Liver (tissue), 9 donors: ENCODE data around the gene ZNF487. TPM values are rescaled to one million over a fixed set of nuclear protein-coding genes. Genes with fewer than 3 reads are reported as not detected.

Source experiments
- DNase-seq: peaks from one replicate; pipeline ENCODE4 v3.0.0-alpha.2; 2017; ENCODE audit warnings: low spot score
- H3K27ac ChIP-seq, 2 donors: one replicate each; pipeline ENCODE4 v1.7.0; 2013; ENCODE audit warnings: inconsistent platforms in 2 of 2, low read length in 2 of 2, control low read depth in 1 of 2, low read depth in 1 of 2, mild to moderate bottlenecking in 1 of 2
- H3K27me3 ChIP-seq, 4 donors: one replicate each; pipeline versions ENCODE4 v1.6.1 to v1.7.0; 2013; ENCODE audit warnings: low read length in 3 of 4, inconsistent platforms in 1 of 4, mild to moderate bottlenecking in 1 of 4, moderate library complexity in 1 of 4; ENCODE audit not compliant: control insufficient read depth in 4 of 4, insufficient read depth in 4 of 4
- H3K36me3 ChIP-seq, 4 donors: one replicate each; pipeline versions ENCODE4 v1.6.1 to v1.7.0; 2013; ENCODE audit warnings: low read length in 3 of 4, mild to moderate bottlenecking in 3 of 4, low read depth in 1 of 4, moderate library complexity in 1 of 4; ENCODE audit not compliant: control insufficient read depth in 4 of 4, insufficient read depth in 3 of 4
- H3K4me1 ChIP-seq, 4 donors: one replicate each; pipeline versions ENCODE4 v1.6.1 to v1.7.0; 2013; ENCODE audit warnings: low read length in 3 of 4, mild to moderate bottlenecking in 3 of 4, moderate library complexity in 1 of 4; ENCODE audit not compliant: control insufficient read depth in 4 of 4, insufficient read depth in 4 of 4
- H3K4me3 ChIP-seq, 3 donors: one replicate each; pipeline versions ENCODE4 v1.6.1 to v1.7.0; 2013; ENCODE audit warnings: low read length in 3 of 3, control low read depth in 1 of 3, low read depth in 1 of 3, mild to moderate bottlenecking in 1 of 3
- H3K9ac ChIP-seq, 2 donors: one replicate each; pipeline ENCODE4 v1.7.0; 2013; ENCODE audit warnings: low read length in 2 of 2, mild to moderate bottlenecking in 2 of 2, moderate library complexity in 2 of 2, control low read depth in 1 of 2, low read depth in 1 of 2
- H3K9me3 ChIP-seq, 4 donors: one replicate each; pipeline versions ENCODE4 v1.6.1 to v1.7.0; 2013; ENCODE audit warnings: low read length in 3 of 4; ENCODE audit not compliant: control insufficient read depth in 4 of 4
- EGR1 ChIP-seq, 2 donors: IDR thresholded peaks; 2 replicates each; pipeline ENCODE4 v1.6.1; 2016 to 2018; ENCODE audit warnings: antibody characterized with exemption in 2 of 2, low read depth in 2 of 2
- FOXA1 ChIP-seq: IDR thresholded peaks from 2 replicates; pipeline ENCODE4 v1.6.1; 2016; ENCODE audit warnings: antibody characterized with exemption
- FOXA2 ChIP-seq: IDR thresholded peaks from 2 replicates; pipeline ENCODE4 v1.6.1; 2016; ENCODE audit warnings: antibody characterized with exemption
- GABPA ChIP-seq, 2 donors: IDR thresholded peaks in 1 of 2; conservative IDR thresholded peaks in 1 of 2; 2 replicates each; pipeline ENCODE4 v1.6.1; 2016; ENCODE audit warnings: antibody characterized with exemption in 2 of 2, mild to moderate bottlenecking in 1 of 2, moderate library complexity in 1 of 2
- HNF4A ChIP-seq, 2 donors: conservative IDR thresholded peaks; 2 replicates each; pipeline ENCODE4 v1.6.1; 2016; ENCODE audit warnings: antibody characterized with exemption in 2 of 2, mild to moderate bottlenecking in 2 of 2
- HNF4G ChIP-seq: IDR thresholded peaks from 2 replicates; pipeline ENCODE4 v1.6.1; 2016; ENCODE audit warnings: antibody characterized with exemption
- JUND ChIP-seq, 2 donors: IDR thresholded peaks; 2 replicates each; pipeline ENCODE4 v1.6.1; 2016; ENCODE audit warnings: antibody characterized with exemption in 2 of 2
- NR2F2 ChIP-seq: IDR thresholded peaks from 2 replicates; pipeline ENCODE4 v1.6.1; 2016; ENCODE audit warnings: antibody characterized with exemption
- RAD21 ChIP-seq, 2 donors: IDR thresholded peaks; 2 replicates each; pipeline ENCODE4 v1.6.1; 2016; ENCODE audit warnings: antibody characterized with exemption in 2 of 2, mild to moderate bottlenecking in 2 of 2
- RXRA ChIP-seq, 2 donors: IDR thresholded peaks; 2 replicates each; pipeline ENCODE4 v1.6.1; 2017 to 2018; ENCODE audit warnings: antibody characterized with exemption in 2 of 2, mild to moderate bottlenecking in 1 of 2
- SP1 ChIP-seq: IDR thresholded peaks from 2 replicates; pipeline ENCODE4 v1.6.1; 2018; ENCODE audit warnings: antibody characterized with exemption, mild to moderate bottlenecking
- TAF1 ChIP-seq: conservative IDR thresholded peaks from 2 replicates; pipeline ENCODE4 v1.6.1; 2016; ENCODE audit warnings: antibody characterized with exemption, mild to moderate bottlenecking
- YY1 ChIP-seq: IDR thresholded peaks from 2 replicates; pipeline ENCODE4 v1.6.1; 2016; ENCODE audit warnings: antibody characterized with exemption, mild to moderate bottlenecking
- WGBS: extraction: QIAGEN DNeasy Blood & Tissue Kit; methylation state at CpG from one replicate; pipeline ENCODE4 v1.1.7; 2013; 5-methylcytosine and 5-hydroxymethylcytosine counted together
- polyA plus RNA-seq, 2 donors: library from polyadenylated mRNA; stranded (reverse) in 1 of 2; unstranded in 1 of 2; fragments of 200-250 nt in 1 of 2; fragments of >200 nt in 1 of 2; fragmentation: Nextera tagmentation in 1 of 2; extraction: Ambion mirVana in 1 of 2; gene quantifications; one replicate each; pipeline versions ENCODE4 v1.2.1 to v1.2.3, GENCODE V29; 2013 to 2015
- total RNA-seq, 2 donors: library from RNA; depleted of rRNA; stranded (reverse); fragments of >200 nt; gene quantifications; one replicate each; pipeline ENCODE4 v1.2.3, GENCODE V29; 2014
- TF ChIP-seq, protein P1 (sequence below): IDR thresholded peaks from 2 replicates; pipeline ENCODE4 v1.6.1; 2016; ENCODE audit warnings: antibody characterized with exemption
- TF ChIP-seq, protein P2 (sequence below): IDR thresholded peaks from 2 replicates; pipeline ENCODE4 v1.6.1; 2016; ENCODE audit warnings: antibody characterized with exemption
- TF ChIP-seq, protein P3 (sequence below): IDR thresholded peaks from 2 replicates; pipeline ENCODE4 v1.6.1; 2016; ENCODE audit warnings: antibody characterized with exemption
- TF ChIP-seq, protein P4 (sequence below): fragments of 150-350 bp; IDR thresholded peaks from 2 replicates; pipeline ENCODE4 v1.5.1; 2017; ENCODE audit warnings: improper control_type of control experiment, low read depth, low read length; ENCODE audit not compliant: missing input control
- donor health status: healthy.
- donor health status: healthy.
- donor health status: healthy.
- donor health status: healthy.
- donor health status: healthy.

ZNF487 gene
- total and polyA plus RNA-seq, 4 donors, result 1.3 to 4.8 (median 1.9) TPM

DNA sequence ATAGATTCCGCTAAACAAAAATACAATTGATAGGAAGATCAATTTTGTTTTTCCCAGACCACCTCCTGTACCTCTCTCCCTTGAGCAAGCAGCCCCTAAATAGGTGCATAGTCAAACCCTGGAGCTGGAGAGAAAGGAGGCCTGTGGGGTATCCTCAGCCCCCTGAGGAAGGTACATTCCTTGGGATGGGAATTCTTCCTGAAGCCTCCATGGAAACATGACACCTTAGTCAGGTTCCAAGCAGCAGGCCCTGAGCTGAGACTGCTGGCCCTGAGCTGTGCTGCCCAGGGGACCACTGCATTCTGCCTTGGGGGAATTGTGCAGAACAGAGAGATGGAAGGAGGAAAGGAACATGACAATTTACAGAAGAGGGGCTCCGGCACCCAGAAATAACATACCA, 35.3 kb upstream of the ZNF487 start:
- DNase-seq, result no peak
- 91% methylated on average over 2 of the region's 2 CpGs for WGBS
- TF ChIP-seq RAD21 (IDR thresholded peaks at IDR 0.05) (no peak), RXRA (IDR thresholded peaks at IDR 0.05) (no peak), JUND (IDR thresholded peaks at IDR 0.05) (no peak), FOXA1 (no peak), TAF1 (no peak), NR2F2 (no peak), FOXA2 (no peak), SP1 (no peak), YY1 (no peak), HNF4A (conservative IDR thresholded peaks at IDR 0.05) (no peak), HNF4G (no peak), EGR1 (IDR thresholded peaks at IDR 0.05; ENCODE audit: low read depth in 2 of 2) (no peak), GABPA (IDR thresholded peaks at IDR 0.05 in 1 of 2, conservative IDR thresholded peaks at IDR 0.05 in 1 of 2) (no peak)
- TF ChIP-seq, protein P1, sequence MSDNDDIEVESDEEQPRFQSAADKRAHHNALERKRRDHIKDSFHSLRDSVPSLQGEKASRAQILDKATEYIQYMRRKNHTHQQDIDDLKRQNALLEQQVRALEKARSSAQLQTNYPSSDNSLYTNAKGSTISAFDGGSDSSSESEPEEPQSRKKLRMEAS, result no peak
- TF ChIP-seq, protein P2, sequence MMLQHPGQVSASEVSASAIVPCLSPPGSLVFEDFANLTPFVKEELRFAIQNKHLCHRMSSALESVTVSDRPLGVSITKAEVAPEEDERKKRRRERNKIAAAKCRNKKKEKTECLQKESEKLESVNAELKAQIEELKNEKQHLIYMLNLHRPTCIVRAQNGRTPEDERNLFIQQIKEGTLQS, result no peak
- TF ChIP-seq, protein P3, sequence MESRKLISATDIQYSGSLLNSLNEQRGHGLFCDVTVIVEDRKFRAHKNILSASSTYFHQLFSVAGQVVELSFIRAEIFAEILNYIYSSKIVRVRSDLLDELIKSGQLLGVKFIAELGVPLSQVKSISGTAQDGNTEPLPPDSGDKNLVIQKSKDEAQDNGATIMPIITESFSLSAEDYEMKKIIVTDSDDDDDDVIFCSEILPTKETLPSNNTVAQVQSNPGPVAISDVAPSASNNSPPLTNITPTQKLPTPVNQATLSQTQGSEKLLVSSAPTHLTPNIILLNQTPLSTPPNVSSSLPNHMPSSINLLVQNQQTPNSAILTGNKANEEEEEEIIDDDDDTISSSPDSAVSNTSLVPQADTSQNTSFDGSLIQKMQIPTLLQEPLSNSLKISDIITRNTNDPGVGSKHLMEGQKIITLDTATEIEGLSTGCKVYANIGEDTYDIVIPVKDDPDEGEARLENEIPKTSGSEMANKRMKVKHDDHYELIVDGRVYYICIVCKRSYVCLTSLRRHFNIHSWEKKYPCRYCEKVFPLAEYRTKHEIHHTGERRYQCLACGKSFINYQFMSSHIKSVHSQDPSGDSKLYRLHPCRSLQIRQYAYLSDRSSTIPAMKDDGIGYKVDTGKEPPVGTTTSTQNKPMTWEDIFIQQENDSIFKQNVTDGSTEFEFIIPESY, result no peak
- TF ChIP-seq, protein P4, sequence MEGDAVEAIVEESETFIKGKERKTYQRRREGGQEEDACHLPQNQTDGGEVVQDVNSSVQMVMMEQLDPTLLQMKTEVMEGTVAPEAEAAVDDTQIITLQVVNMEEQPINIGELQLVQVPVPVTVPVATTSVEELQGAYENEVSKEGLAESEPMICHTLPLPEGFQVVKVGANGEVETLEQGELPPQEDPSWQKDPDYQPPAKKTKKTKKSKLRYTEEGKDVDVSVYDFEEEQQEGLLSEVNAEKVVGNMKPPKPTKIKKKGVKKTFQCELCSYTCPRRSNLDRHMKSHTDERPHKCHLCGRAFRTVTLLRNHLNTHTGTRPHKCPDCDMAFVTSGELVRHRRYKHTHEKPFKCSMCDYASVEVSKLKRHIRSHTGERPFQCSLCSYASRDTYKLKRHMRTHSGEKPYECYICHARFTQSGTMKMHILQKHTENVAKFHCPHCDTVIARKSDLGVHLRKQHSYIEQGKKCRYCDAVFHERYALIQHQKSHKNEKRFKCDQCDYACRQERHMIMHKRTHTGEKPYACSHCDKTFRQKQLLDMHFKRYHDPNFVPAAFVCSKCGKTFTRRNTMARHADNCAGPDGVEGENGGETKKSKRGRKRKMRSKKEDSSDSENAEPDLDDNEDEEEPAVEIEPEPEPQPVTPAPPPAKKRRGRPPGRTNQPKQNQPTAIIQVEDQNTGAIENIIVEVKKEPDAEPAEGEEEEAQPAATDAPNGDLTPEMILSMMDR, result no peak
- no peak overlapping the region for H3K9ac ChIP-seq
- no peak overlapping the region for H3K4me3 ChIP-seq
- H3K27ac ChIP-seq, result no peak overlapping the region
- H3K27me3 ChIP-seq, result no peaks in the 10 kb centered on the region
- no peaks in the 10 kb centered on the region for H3K9me3 ChIP-seq
- peaks cover 19 to 76% (median 62%) of the 10 kb centered on the region in 4 donors for H3K4me1 ChIP-seq
- H3K36me3 ChIP-seq, result peaks cover 0 to 9% (median 4%) of the 10 kb centered on the region in 4 donors

DNA sequence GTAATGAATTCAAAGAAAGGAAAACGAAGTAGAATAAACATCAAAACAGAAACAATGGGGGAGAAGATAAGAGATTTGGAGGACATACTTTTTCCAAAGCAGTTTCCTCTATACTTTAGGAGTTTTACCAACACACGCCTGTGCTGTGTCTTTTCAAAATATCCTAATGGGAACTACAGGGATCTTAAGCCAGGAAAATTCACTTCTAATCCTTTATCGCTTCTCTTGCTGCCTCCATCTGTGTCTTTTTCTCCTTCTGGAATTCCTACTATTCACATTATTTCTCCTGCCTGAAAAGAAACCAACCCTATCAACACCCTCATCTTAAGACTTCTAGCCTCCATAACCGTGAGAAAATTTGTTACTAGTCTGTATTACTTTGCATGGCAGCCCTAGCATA, 34.7 kb upstream of the ZNF487 start:
- H3K9me3 ChIP-seq, result no peaks in the 10 kb centered on the region
- H3K27me3 ChIP-seq, result no peaks in the 10 kb centered on the region
- peaks cover 19 to 76% (median 62%) of the 10 kb centered on the region in 4 donors for H3K4me1 ChIP-seq
- DNase-seq, result no peak
- H3K9ac ChIP-seq, result no peak overlapping the region
- no peak overlapping the region for H3K4me3 ChIP-seq
- 53% methylated on average over 4 of the region's 4 CpGs for whole genome bisulfite sequencing
- H3K36me3 ChIP-seq, result peaks cover 0 to 9% (median 4%) of the 10 kb centered on the region in 4 donors
- H3K27ac ChIP-seq, result no peak overlapping the region
- TF ChIP-seq, protein P3, result no peak
- TF ChIP-seq, protein P4, result no peak
- TF ChIP-seq HNF4A (conservative IDR thresholded peaks at IDR 0.05), result no peak
- no peak for TF ChIP-seq FOXA2
- TF ChIP-seq RAD21 (IDR thresholded peaks at IDR 0.05), result no peak
- TF ChIP-seq RXRA (IDR thresholded peaks at IDR 0.05), result no peak
- no peak for TF ChIP-seq EGR1 (IDR thresholded peaks at IDR 0.05; ENCODE audit: low read depth in 2 of 2)
- TF ChIP-seq GABPA (IDR thresholded peaks at IDR 0.05 in 1 of 2, conservative IDR thresholded peaks at IDR 0.05 in 1 of 2), result no peak
- TF ChIP-seq NR2F2, result no peak
- TF ChIP-seq, protein P2, result no peak
- no peak for TF ChIP-seq JUND (IDR thresholded peaks at IDR 0.05)
- TF ChIP-seq TAF1, result no peak
